GM19438 (cell line): ENCODE data around the gene LMX1B.

Experiments used
- ATAC-seq: cut with Tn5 transposase; IDR thresholded peaks from one replicate; pipeline ENCODE4 v1.9.1; 2021; ENCODE audit warnings: low read depth; ENCODE audit not compliant: unreplicated experiment

The LMX1B gene

DNA sequence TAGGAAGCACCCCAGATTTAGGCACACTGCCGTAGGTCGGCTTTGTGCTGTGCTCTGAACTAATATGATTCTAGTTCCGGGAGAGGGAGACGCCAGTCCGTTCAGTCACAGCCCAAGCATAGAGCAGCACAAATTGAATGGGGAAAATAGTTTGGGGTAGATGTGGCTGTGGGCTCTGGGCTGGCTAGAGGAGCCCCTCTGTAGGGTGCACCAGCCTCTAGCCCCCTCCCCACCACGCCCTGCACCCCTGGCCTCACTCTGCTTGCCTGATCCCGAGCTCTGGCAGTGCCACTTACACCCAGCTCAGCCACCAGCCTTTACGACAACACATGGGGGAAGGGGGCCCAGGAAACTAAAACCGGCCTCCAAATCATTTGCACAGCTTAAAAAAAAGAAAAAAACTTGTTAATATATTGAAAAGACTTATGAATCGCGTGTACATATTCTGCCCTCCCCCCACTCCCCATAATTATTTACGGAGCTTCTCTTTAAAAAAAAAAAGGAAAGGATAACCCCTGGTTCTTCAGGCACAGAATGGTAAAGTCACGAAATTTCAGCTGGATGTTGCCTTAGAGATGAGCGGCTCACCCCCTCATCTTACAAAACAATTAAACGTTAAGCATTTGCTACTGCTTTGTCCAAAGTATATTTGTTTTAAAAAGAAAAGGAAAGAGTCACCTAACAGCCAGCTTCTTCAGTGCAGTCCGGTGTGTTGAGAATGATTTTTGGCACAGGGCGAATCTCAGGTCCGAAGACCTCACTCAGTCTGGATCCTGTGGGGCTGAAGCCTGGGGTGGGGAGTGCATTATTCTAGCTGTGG is 3.5 kb downstream of the LMX1B start:
- no peak for ATAC-seq

DNA sequence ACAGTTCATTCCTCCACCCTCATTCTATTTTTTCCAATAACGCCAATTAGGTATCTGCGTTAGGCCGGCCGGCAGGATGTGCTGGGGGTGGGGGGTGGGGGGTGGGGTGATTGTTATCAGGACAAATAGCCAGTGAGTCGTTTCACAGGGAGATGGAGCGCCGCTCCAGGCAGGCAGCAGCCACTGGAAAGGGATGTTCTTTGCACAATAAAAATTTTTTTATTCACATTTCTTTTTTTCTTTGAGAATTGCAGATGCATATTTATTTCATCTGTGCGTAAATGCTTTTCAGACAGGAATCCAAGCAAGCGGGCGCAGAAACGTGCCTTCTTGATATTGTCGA is 4.1 kb downstream of the LMX1B start:
- ATAC-seq = no peak

DNA sequence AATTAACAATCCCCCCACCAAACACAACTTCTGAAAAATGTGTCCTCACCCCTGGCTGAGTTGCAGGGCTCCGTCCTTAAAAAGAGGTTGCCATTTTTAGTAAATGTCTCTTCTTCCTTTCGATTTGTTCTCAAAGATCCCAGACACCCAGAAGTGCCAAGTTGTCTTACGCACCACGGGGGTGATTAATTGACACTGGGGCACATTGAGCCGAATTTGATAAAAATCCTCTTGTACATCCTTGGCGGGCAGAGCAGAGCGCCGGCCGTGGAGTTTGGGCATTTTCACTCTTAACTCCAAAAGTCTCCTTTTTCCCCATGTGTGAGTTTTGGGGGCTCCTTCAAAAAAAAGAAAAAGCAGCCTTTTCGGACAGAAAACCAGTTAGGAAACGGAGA is 4.5 kb downstream of the LMX1B start:
- no peak for ATAC-seq

- ATAC-seq = no peak
These were observed 5.0 kb downstream of the LMX1B start for GRCh38 chr9:126618585-126619360.

DNA sequence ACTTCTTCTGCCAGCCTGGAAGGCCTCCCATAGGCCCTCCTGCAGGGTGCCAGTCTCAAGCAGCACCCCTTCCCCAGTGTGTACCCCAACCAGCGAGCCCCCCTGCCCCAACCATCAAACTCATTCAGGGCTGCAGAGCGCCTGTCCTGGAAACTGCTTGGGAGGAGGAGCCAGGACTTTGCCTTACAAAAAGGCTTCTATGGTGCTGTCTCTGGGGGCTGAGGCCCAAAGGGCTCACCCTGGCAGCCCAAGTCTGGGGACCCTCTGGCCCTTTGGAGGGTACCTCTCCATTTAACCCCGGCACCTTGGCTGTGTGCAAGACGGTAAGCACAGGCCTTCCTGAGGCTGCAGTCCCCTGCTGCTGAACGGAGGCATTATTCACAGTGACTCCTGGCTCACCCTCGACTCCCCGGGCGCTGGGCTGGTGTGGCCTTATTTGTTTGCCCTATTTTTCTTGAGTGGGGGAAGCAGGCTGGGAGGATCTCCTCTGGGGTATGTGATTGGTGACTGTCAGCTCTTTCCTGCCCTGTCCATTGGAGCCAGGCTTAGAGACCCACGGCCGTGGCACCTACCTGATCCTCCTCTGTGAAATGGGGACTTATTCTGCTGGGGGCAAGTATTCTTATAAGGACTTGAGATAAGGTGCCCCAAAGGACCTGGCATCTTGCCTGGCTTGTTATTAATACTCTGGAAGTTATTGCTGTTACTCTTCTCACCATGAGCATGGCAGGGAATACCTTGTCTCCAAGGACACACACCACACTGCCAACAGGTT is 5.8 kb downstream of the LMX1B start:
- no peak for ATAC-seq

GRCh38 chr9:126620478-126620877 is 6.8 kb downstream of the LMX1B start:
- ATAC-seq = no peak

DNA sequence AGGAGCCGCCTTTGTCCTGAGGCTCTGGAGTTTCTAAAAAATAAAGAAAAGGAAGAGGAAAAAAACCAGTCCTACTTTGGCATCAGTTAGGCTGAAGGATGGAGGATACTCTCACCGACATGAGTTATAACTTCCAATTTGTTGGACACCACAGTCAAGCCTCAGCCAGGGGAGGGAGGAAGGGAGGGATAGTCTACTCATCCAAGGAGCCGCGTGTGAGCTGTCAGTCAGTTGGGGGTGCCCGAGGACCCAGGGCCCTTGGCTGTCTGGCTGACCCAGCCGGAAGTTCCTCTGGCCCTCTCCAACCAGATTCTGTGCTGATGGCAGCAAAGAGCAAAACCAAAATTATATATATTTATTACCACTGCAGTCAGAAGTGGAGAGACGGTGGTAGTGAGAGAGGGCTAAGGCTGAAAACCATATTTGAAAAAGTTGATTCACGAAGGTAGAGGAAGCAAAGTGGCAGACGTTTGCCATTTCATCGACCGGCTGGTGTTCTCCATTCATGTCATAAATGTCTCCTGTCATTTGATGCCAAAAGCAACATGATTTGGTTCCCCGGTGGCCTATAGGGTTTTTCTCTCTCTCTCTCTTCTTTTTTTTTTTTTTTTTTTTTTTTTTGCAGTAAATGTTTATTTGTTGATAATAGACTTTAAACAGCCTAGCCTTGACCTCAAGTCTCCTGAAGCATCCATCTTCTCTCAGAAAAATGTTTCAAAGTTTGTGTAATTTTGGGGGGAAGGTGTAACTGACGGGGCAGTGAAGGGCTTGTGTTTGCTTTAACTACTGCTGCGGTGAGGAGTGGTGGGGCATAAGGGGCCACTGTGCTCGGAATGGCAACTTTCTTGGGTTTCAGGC is 7.6 kb downstream of the LMX1B start:
- no peak for ATAC-seq

- ATAC-seq = no peak
These were observed 8.4 kb downstream of the LMX1B start for GRCh38 chr9:126621919-126622735.

GRCh38 chr9:126623314-126623666 is 9.6 kb downstream of the LMX1B start:
- ATAC-seq = no peak

DNA sequence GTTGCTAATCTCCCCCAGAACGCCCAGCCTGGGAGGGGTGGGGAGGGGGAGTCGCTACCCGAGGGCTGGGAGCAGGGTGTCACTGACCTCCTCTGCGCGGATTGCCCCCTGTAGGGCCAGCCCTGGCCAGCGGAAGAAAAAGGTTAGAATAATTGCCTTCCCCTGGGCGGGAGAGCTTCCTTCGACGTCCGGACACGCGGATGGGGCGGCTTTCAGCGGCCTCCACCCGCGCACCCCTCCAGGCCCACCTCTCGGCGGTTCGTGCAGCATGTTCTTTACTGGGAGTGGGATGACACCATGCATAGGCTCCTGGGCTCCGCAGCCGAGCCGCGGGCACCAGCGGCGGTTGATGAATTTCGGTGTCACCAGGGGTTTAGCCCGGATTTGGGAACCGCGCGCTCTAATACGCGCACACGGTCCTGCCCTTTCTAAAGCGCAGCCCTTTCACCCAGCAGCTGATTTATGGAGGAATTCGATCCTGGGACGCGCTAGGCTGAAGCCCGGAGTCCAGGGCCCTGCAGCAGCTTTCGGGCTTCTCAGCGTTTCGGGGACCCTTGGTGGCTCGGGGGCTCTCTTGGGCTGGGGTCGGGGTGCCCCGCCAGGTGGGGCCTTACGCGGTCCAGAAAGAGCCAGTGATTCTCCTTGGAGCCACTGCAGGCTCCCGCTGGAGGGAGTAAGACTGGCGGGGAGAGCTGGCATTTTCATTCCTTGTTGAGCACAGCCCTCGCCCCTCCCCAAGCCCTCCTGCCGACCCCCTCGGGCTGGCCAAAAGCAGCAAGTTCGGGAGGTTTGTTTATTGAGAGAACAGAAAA is 10.1 kb downstream of the LMX1B start:
- no peak for ATAC-seq

GRCh38 chr9:126624479-126624826 is 10.7 kb downstream of the LMX1B start:
- no peak for ATAC-seq

DNA sequence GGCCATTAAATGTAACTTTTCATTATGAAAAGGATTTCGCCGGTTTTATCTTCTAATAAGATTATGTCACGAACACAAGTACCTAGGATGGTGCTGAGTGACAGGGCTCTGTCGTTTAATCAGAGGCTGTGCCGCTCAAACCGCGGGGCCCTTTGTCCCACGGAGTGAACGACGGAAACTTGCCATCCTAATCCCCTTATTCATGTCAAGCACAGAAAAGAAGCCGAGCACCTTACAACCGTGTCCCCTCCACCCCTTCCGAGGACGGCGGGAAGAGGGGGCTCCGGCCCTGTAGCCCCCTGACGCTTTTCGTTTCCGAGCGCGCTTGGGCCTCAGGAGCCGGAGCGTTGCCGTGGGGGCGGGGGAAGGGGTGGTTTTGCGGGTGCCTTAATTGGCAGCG is 11.2 kb downstream of the LMX1B start:
- ATAC-seq = no peak

- no peak for ATAC-seq
These were observed 11.8 kb downstream of the LMX1B start for GRCh38 chr9:126625329-126626126.

DNA sequence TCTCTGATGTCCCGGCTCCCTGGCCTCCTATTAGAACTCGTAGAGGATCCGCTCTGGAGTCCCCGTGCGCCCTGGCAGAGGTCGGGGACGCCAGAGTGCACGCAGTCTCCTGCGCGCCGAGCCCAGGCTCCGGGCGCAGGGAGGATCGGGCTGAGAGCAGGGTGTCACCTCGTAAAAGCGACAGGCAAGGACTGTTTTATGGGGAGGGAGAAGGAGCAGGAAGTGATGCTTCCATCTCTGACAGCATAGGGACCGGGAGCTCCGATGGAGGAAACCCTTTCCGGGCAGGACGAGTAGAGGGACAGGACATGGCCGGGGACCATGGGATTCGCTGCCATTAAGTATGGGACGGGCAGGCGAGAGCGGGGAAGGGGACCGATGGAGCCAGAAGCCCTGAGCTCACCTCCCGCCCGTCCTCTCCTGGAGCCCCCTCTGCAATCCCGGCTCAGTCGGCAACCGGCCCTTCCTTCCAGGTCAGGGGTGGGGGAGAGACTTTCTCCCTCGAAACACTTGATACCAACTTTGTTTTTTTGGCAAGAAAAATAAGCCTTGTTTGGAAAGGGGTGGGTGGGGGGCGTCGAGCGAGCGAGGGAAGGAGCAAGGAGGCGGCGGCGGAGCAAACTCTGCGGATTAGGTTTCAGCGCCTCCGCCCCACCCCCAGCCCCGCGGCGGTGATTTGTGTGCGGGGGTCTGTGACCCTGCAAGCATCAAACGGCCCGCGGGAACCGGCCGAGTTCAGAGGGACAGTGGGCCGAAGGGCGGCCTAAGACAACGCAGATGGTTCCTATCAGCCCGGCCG is 12.6 kb downstream of the LMX1B start:
- ATAC-seq = no peak

- no peak for ATAC-seq
These were observed 13.2 kb downstream of the LMX1B start for GRCh38 chr9:126626926-126627233.

DNA sequence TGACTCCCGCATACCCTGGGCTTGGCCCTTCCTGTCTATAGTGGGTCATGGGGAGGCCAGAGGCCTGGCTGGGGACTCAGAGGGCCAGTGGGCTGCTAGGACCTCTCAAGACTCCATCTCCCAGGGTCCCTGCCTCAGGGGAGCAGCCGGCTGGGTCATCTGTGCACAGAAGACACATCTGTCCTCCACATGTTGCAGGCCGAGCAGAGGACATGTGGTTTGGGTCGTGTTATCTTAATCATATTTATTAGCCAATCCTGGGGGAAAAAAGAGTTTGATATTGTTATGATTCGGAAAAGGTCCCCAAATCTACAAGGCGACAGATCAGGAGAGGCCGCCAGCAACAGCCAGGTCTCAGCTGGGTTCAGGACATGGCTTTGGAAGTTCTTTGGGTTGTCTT is 14.4 kb downstream of the LMX1B start:
- no peak for ATAC-seq

GRCh38 chr9:126628969-126629674 is 15.4 kb downstream of the LMX1B start:
- no peak for ATAC-seq
